Ovary (tissue), 3 donors: ENCODE data around the gene RYR1.

Source experiments
- EP300 ChIP-seq: sonication (generic); formaldehyde crosslinking; IDR thresholded peaks from one replicate; pipeline ENCODE4 v1.6.1; 2017; ENCODE audit warnings: antibody characterized with exemption
- TF ChIP-seq, protein P1 (sequence below), 3 donors: fragments of 450-650 bp in 2 of 3; fragments of 200-600 bp in 1 of 3; IDR thresholded peaks; one replicate each; pipeline versions ENCODE4 v1.5.1 to v1.8.0; 2016 to 2022; ENCODE audit warnings: antibody characterized with exemption in 3 of 3, mild to moderate bottlenecking in 1 of 3
- donor health status: DM: no; HTN: no; CAD: no.

- no peak for TF ChIP-seq EP300
- TF ChIP-seq, protein P1, sequence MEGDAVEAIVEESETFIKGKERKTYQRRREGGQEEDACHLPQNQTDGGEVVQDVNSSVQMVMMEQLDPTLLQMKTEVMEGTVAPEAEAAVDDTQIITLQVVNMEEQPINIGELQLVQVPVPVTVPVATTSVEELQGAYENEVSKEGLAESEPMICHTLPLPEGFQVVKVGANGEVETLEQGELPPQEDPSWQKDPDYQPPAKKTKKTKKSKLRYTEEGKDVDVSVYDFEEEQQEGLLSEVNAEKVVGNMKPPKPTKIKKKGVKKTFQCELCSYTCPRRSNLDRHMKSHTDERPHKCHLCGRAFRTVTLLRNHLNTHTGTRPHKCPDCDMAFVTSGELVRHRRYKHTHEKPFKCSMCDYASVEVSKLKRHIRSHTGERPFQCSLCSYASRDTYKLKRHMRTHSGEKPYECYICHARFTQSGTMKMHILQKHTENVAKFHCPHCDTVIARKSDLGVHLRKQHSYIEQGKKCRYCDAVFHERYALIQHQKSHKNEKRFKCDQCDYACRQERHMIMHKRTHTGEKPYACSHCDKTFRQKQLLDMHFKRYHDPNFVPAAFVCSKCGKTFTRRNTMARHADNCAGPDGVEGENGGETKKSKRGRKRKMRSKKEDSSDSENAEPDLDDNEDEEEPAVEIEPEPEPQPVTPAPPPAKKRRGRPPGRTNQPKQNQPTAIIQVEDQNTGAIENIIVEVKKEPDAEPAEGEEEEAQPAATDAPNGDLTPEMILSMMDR (IDR thresholded peaks at IDR 0.05), result no peak
Measured at GRCh38 chr19:38417544-38418506, 15.7 kb upstream of the RYR1 start.
